A549 (cell line): ENCODE results near the gene SCGB1A1.

Experiments used
- BCL3 ChIP-seq: fragments of >200 bp; sonication (Bioruptor Twin); formaldehyde crosslinking; IDR thresholded peaks from 3 replicates; pipeline ENCODE4 v1.6.1; 2016
- CEBPB ChIP-seq, 2 experiments: fragments of >200 bp in 1 of 2; sonication (Bioruptor Twin) in 1 of 2; formaldehyde crosslinking in 1 of 2; IDR thresholded peaks; 2 replicates each; pipeline ENCODE4 v1.6.1; 2012 to 2016
- CHD2 ChIP-seq: fragments of 150-350 bp; IDR thresholded peaks from 2 replicates; pipeline ENCODE4 v1.6.1; 2014; ENCODE audit warnings: low read length; ENCODE audit not compliant: partially characterized antibody
- CTCF ChIP-seq: fragments of >200 bp; sonication (Bioruptor Twin); formaldehyde crosslinking; IDR thresholded peaks from 3 replicates; pipeline ENCODE4 v1.5.1; 2016
- ELK1 ChIP-seq: fragments of 150-350 bp; IDR thresholded peaks from 2 replicates; pipeline ENCODE4 v1.6.1; 2014; ENCODE audit warnings: low read depth, mild to moderate bottlenecking, low read length
- EP300 ChIP-seq, 2 experiments: fragments of >200 bp; sonication (Bioruptor Twin); formaldehyde crosslinking; IDR thresholded peaks; 2 replicates in 1 of 2; 3 replicates in 1 of 2; pipeline ENCODE4 v1.6.1; 2016 to 2017
- MYC ChIP-seq: IDR thresholded peaks from 2 replicates; pipeline ENCODE4 v1.6.1; 2012; ENCODE audit warnings: mild to moderate bottlenecking, inconsistent platforms, low read length, improper control_type of control experiment, borderline replicate concordance

- no peak for TF ChIP-seq BCL3
- TF ChIP-seq CHD2: no peak
- TF ChIP-seq EP300 (IDR thresholded peaks at IDR 0.05): no peak
- no peak for TF ChIP-seq MYC
- no peak for TF ChIP-seq CTCF
- no peak for TF ChIP-seq ELK1
- no peak for TF ChIP-seq CEBPB (IDR thresholded peaks at IDR 0.05)
Measured at GRCh38 chr11:62374801-62375200, 44.0 kb upstream of the SCGB1A1 start.
